Naive thymus-derived CD4-positive, alpha-beta T cell (primary cell): Measurements from ENCODE around the gene MAML2. TPM values are rescaled to one million over a fixed set of nuclear protein-coding genes. Genes with fewer than 3 reads are reported as not detected.
A peak's percentile ranks its signal among the peaks of the same experiment; 100 is the strongest.

Experiments used
- ATAC-seq: fragments of 150-1000 bp; cut with Tn5 transposase; 2 replicates; pipeline ENCODE4 v1.10.0; 2021; ENCODE audit warnings: mild to moderate bottlenecking, moderate library complexity
- CTCF ChIA-PET: fragments of 350-600 bp; sonication (Branson Sonifier 250); formaldehyde crosslinking; loops from one replicate; lab custom pipeline; 2021; ENCODE audit warnings: antibody characterized with exemption; lab: Charles Lee
- POLR2A ChIA-PET: fragments of 350-600 bp; sonication (Branson Sonifier 250); formaldehyde crosslinking; loops from one replicate; lab custom pipeline; 2021; ENCODE audit warnings: antibody characterized with exemption, inconsistent platforms; lab: Charles Lee
- DNase-seq, 9 donors: peaks; one replicate each; pipeline versions ENCODE4 v3.0.0 to v3.0.0-alpha.2; 2020 to 2022; ENCODE audit warnings: mixed read lengths in 1 of 9
- H3K27ac ChIP-seq: one replicate; pipeline ENCODE4 v1.7.0; 2013; ENCODE audit warnings: mild to moderate bottlenecking, low read depth, low read length, moderate library complexity
- H3K27me3 ChIP-seq, 2 donors: one replicate each; pipeline ENCODE4 v1.7.0; 2013; ENCODE audit warnings: low read length in 2 of 2, mild to moderate bottlenecking in 2 of 2, moderate library complexity in 2 of 2; ENCODE audit not compliant: control insufficient read depth in 2 of 2, insufficient read depth in 2 of 2
- H3K36me3 ChIP-seq, 3 experiments: 1 replicate in 2 of 3; 2 replicates in 1 of 3; pipeline ENCODE4 v1.7.0; 2013; ENCODE audit warnings: low read length in 3 of 3, mild to moderate bottlenecking in 3 of 3, moderate library complexity in 1 of 3; ENCODE audit not compliant: insufficient read depth in 3 of 3, control insufficient read depth in 2 of 3
- H3K4me1 ChIP-seq, 2 donors: one replicate each; pipeline ENCODE4 v1.7.0; 2013; ENCODE audit warnings: low read length in 2 of 2, mild to moderate bottlenecking in 2 of 2, moderate library complexity in 1 of 2; ENCODE audit not compliant: control insufficient read depth in 2 of 2, insufficient read depth in 2 of 2
- H3K4me3 ChIP-seq: 2 replicates; pipeline ENCODE4 v1.7.0; 2013; ENCODE audit warnings: mild to moderate bottlenecking, low read length
- H3K9me3 ChIP-seq, 3 experiments: 1 replicate in 2 of 3; 2 replicates in 1 of 3; pipeline ENCODE4 v1.7.0; 2013; ENCODE audit warnings: low read length in 3 of 3; ENCODE audit not compliant: control insufficient read depth in 2 of 3
- H3K27ac Mint-ChIP-seq, 9 donors: one replicate each; pipeline ENCODE4 v1.8.0; 2020 to 2022; ENCODE audit warnings: mixed read lengths in 9 of 9, mild to moderate bottlenecking in 8 of 9, moderate library complexity in 5 of 9, inconsistent platforms in 2 of 9
- H3K27me3 Mint-ChIP-seq, 5 donors: one replicate each; pipeline ENCODE4 v1.8.0; 2021 to 2022; ENCODE audit warnings: mixed read lengths in 5 of 5, mild to moderate bottlenecking in 1 of 5
- H3K36me3 Mint-ChIP-seq, 5 donors: one replicate each; pipeline ENCODE4 v1.8.0; 2020 to 2022; ENCODE audit warnings: mixed read lengths in 5 of 5, mild to moderate bottlenecking in 3 of 5, inconsistent platforms in 1 of 5
- H3K4me1 Mint-ChIP-seq, 7 donors: one replicate each; pipeline ENCODE4 v1.8.0; 2020 to 2022; ENCODE audit warnings: mixed read lengths in 7 of 7, mild to moderate bottlenecking in 3 of 7, inconsistent platforms in 1 of 7
- H3K4me3 Mint-ChIP-seq, 10 donors: one replicate each; pipeline ENCODE4 v1.8.0; 2020 to 2022; ENCODE audit warnings: mild to moderate bottlenecking in 10 of 10, mixed read lengths in 10 of 10, moderate library complexity in 6 of 10, inconsistent platforms in 2 of 10
- H3K9me3 Mint-ChIP-seq, 11 donors: one replicate each; pipeline ENCODE4 v1.8.0; 2020 to 2022; ENCODE audit warnings: mixed read lengths in 11 of 11, mild to moderate bottlenecking in 4 of 11, inconsistent platforms in 1 of 11, moderate library complexity in 1 of 11
- intact Hi-C, 2 donors: fragments of 100-400 bp; cut with micrococcal nuclease; formaldehyde crosslinking; loops; one replicate each; pipeline ENCODE4 v1.15.1; 2023
- polyA plus RNA-seq, 2 donors: library from polyadenylated mRNA; unstranded; fragments of 300-500 nt; fragmentation: Illumina TruSeq; gene quantifications; one replicate each; pipeline ENCODE4 v1.2.3, GENCODE V29; 2021
- total RNA-seq, 6 experiments: library from RNA in 5 of 6; stranded (reverse) in 5 of 6; gene quantifications; 1 replicate in 5 of 6; 2 replicates in 1 of 6; pipeline ENCODE4 v1.2.3 and lab custom pipeline; 2021 to 2026

Gene MAML2
- total and polyA plus RNA-seq, 7 experiments from 2014 or later = 12.6 to 81.3 (median 52.5) TPM

- Mint-ChIP-seq H3K4me3 (peak overlapping the region in 2 of 10 donors; percentile 44 to 63), H3K4me1 (peaks cover 27 to 84% (median 80%) of the 10 kb centered on the region in 7 donors), H3K9me3 (no peaks in the 10 kb centered on the region), H3K36me3 (peaks cover 3 to 31% (median 8%) of the 10 kb centered on the region in 5 donors), H3K27ac (peak overlapping the region in 6 of 9 donors; percentile 37 to 84 (median 74)), H3K27me3 (no peaks in the 10 kb centered on the region)
- ChIA-PET POLR2A (interaction anchor here (1.0 to 2.1 kb wide), 3 partner anchors 10 to 65 kb away, joined by 3 to 8 read pairs (median 3); no protein-coding TSS in a partner anchor), CTCF (interaction anchor here (0.6 to 1.9 kb wide), 8 partner anchors 33 to 441 kb away, joined by 3 to 7 read pairs (median 3); partner anchors contain the start of gene MAML2)
- Histone ChIP-seq H3K9me3 (no peaks in the 10 kb centered on the region), H3K27ac (no peak overlapping the region), H3K36me3 (no peaks in the 10 kb centered on the region), H3K4me1 (peaks cover 0 to 50% of the 10 kb centered on the region in 2 donors), H3K27me3 (no peaks in the 10 kb centered on the region), H3K4me3 (no peak overlapping the region)
- intact Hi-C loops = loop anchor here in 1 of 2 donors (1.0 to 2.0 kb wide), 2 partner anchors 10 to 15 kb away; no protein-coding TSS in a partner anchor
- no peak for DNase-seq
- ATAC-seq = no peak
Measured at GRCh38 chr11:96277696-96278038, 65.3 kb downstream of the MAML2 start.

DNA sequence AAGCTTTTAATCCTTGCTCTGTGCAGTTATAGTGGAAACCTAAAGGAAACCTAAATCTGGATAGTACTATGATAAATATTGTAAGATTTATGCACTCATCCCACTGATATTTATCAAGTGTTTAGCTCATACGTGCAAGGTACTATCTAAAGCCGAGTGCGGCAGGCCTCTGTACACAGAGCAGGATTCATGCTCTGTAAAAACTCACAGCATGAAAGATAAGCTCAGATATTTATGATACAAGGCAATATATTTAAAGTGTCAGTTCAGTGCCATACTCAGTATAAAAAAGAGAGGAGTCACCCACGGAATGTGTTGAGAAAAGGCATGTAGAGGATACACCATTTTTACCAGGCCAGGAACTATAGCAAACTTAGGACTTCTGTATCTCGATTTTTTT, 66.2 kb downstream of the MAML2 start:
- peak overlapping the region in 1 of 10 donors; percentile 3 for H3K4me3 Mint-ChIP-seq
- ChIA-PET CTCF (interaction anchor here (0.6 to 1.1 kb wide), 4 partner anchors 10 to 441 kb away, joined by 3 to 5 read pairs (median 3); no protein-coding TSS in a partner anchor), POLR2A (interaction anchor here (1.2 to 2.1 kb wide), 2 partner anchors 9 to 20 kb away, joined by 5 to 8 read pairs; no protein-coding TSS in a partner anchor)
- peaks cover 0 to 3% (median 2%) of the 10 kb centered on the region in 11 donors for H3K9me3 Mint-ChIP-seq
- Histone ChIP-seq H3K27ac (no peak overlapping the region), H3K36me3 (peaks cover 0 to 6% (median 0%) of the 10 kb centered on the region in 3 experiments), H3K4me1 (peaks cover 0 to 50% of the 10 kb centered on the region in 2 donors), H3K27me3 (no peaks in the 10 kb centered on the region), H3K9me3 (no peaks in the 10 kb centered on the region), H3K4me3 (no peak overlapping the region)
- H3K27me3 Mint-ChIP-seq = no peaks in the 10 kb centered on the region
- DNase-seq (no peak), ATAC-seq (no peak)
- peaks cover 28 to 86% (median 79%) of the 10 kb centered on the region in 7 donors for H3K4me1 Mint-ChIP-seq
- H3K36me3 Mint-ChIP-seq = peaks cover 5 to 37% (median 12%) of the 10 kb centered on the region in 5 donors
- H3K27ac Mint-ChIP-seq = peak overlapping the region in 7 of 9 donors; percentile 17 to 75 (median 42)
- intact Hi-C loops = loop anchor here in 1 of 2 donors (1.0 kb wide), 1 partner anchor 7 kb away; no protein-coding TSS in a partner anchor

GRCh38 chr11:96275801-96276594, 67.0 kb downstream of the MAML2 start:
- intact Hi-C loops = loop anchor here in 1 of 2 donors (1.0 kb wide), 1 partner anchor 8 kb away; no protein-coding TSS in a partner anchor
- Mint-ChIP-seq H3K27me3 (no peaks in the 10 kb centered on the region), H3K4me1 (peaks cover 26 to 87% (median 79%) of the 10 kb centered on the region in 7 donors), H3K9me3 (peaks cover 0 to 10% (median 5%) of the 10 kb centered on the region in 11 donors), H3K36me3 (peaks cover 7 to 37% (median 21%) of the 10 kb centered on the region in 5 donors), H3K4me3 (no peak overlapping the region), H3K27ac (peak overlapping the region in 8 of 9 donors; percentile 20 to 85 (median 44))
- ATAC-seq (no peak), DNase-seq (no peak)
- Histone ChIP-seq H3K36me3 (peaks cover 0 to 12% (median 0%) of the 10 kb centered on the region in 3 experiments), H3K4me3 (no peak overlapping the region), H3K27me3 (no peaks in the 10 kb centered on the region), H3K27ac (no peak overlapping the region), H3K9me3 (no peaks in the 10 kb centered on the region), H3K4me1 (peaks cover 0 to 43% of the 10 kb centered on the region in 2 donors)
- ChIA-PET POLR2A (interaction anchor here (0.9 to 2.1 kb wide), 5 partner anchors 8 to 19 kb away, joined by 3 to 8 read pairs (median 5); no protein-coding TSS in a partner anchor), CTCF (interaction anchor here (0.6 to 1.1 kb wide), 3 partner anchors 11 to 440 kb away, joined by 3 to 5 read pairs (median 3); no protein-coding TSS in a partner anchor)

- peaks cover 14 to 82% (median 76%) of the 10 kb centered on the region in 7 donors for H3K4me1 Mint-ChIP-seq
- ChIA-PET POLR2A (interaction anchor here (0.9 to 1.3 kb wide), 2 partner anchors 8 to 14 kb away, joined by 3 to 5 read pairs; no protein-coding TSS in a partner anchor), CTCF (interaction anchor here (0.6 to 1.7 kb wide), 2 partner anchors 67 to 71 kb away, joined by 3 read pairs; no protein-coding TSS in a partner anchor)
- H3K4me3 ChIP-seq = no peak overlapping the region
- peaks cover 18 to 59% (median 42%) of the 10 kb centered on the region in 5 donors for H3K36me3 Mint-ChIP-seq
- H3K27ac ChIP-seq = peak overlapping the region; percentile 69
- no peaks in the 10 kb centered on the region for H3K27me3 ChIP-seq
- peaks cover 0 to 28% (median 0%) of the 10 kb centered on the region in 3 experiments for H3K36me3 ChIP-seq
- H3K9me3 Mint-ChIP-seq = peaks cover 0 to 31% (median 11%) of the 10 kb centered on the region in 11 donors
- no peak for DNase-seq
- H3K4me1 ChIP-seq = peaks cover 0 to 18% of the 10 kb centered on the region in 2 donors
- intact Hi-C loops = loop anchor here in 1 of 2 donors (2.0 kb wide), 2 partner anchors 13 to 15 kb away; no protein-coding TSS in a partner anchor
- ATAC-seq = no peak
- H3K27me3 Mint-ChIP-seq = no peaks in the 10 kb centered on the region
- H3K4me3 Mint-ChIP-seq = peak overlapping the region in 1 of 10 donors; percentile 24
- H3K9me3 ChIP-seq = no peaks in the 10 kb centered on the region
- H3K27ac Mint-ChIP-seq = peak overlapping the region in 8 of 9 donors; percentile 66 to 100 (median 90)
Measured at GRCh38 chr11:96273507-96273906, 69.5 kb downstream of the MAML2 start.

DNA sequence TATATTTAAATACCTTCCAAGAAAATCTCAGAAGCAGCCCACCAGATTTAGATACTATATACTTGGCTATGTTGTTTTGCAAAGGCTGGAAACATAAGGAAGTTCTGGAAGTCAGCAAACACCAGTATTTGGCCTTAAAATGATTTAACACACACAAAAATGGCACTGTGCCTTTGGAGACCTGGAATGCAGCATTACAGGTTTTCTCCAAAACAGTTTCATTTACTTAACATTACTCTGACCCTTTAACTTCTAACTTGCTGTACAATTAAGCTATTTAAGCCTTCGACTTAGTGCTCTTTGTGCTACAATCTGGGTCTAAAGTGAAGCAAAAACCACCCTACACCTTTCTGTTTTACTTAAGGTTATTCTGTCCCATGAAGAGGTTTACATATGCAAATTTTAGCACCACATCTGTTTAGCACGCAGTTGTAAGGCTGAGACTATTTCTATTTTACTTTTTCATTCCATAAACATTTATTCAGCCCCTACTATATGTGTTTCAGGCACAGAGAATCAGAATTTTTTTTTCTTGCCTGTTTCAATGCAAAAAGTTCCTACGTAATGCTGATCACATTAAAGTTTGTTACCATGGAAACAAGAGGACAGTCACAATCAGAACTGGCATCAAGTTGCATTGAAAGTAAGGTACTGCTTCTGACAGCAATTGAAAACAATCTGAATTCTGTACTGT, 70.3 kb downstream of the MAML2 start:
- H3K36me3 ChIP-seq = peaks cover 0 to 28% (median 0%) of the 10 kb centered on the region in 3 experiments
- Mint-ChIP-seq H3K4me3 (peak overlapping the region in 3 of 10 donors; percentile 6 to 60 (median 24)), H3K9me3 (peaks cover 0 to 33% (median 12%) of the 10 kb centered on the region in 11 donors), H3K36me3 (peaks cover 18 to 58% (median 43%) of the 10 kb centered on the region in 5 donors), H3K4me1 (peaks cover 16 to 82% (median 76%) of the 10 kb centered on the region in 7 donors), H3K27me3 (no peaks in the 10 kb centered on the region), H3K27ac (peak overlapping the region in 8 of 9 donors; percentile 66 to 100 (median 90))
- intact Hi-C loops = loop anchor here in 1 of 2 donors (1.0 to 2.0 kb wide), 3 partner anchors 9 to 14 kb away; no protein-coding TSS in a partner anchor
- H3K27ac ChIP-seq = peak overlapping the region; percentile 69
- no peak overlapping the region for H3K4me3 ChIP-seq
- no peaks in the 10 kb centered on the region for H3K9me3 ChIP-seq
- POLR2A ChIA-PET = interaction anchor here (0.9 kb wide), 1 partner anchor 15 kb away, joined by 3 read pairs; no protein-coding TSS in a partner anchor
- H3K27me3 ChIP-seq = no peaks in the 10 kb centered on the region
- peaks cover 6 to 15% of the 10 kb centered on the region in 2 donors for H3K4me1 ChIP-seq
- ATAC-seq = peak; percentile 87
- CTCF ChIA-PET = interaction anchor here (1.7 kb wide), 1 partner anchor 68 kb away, joined by 3 read pairs; no protein-coding TSS in a partner anchor
- peak in 7 of 9 donors; percentile 37 to 74 (median 65) for DNase-seq
